Glomerular endothelial cell (primary cell): ENCODE data around the gene TMEM184A. TPM values are rescaled to one million over a fixed set of nuclear protein-coding genes. Genes with fewer than 3 reads are reported as not detected.

Source experiments
- DNase-seq: peaks from one replicate; pipeline ENCODE4 v3.0.0-alpha.2; 2011; ENCODE audit warnings: low read depth, low spot score; ENCODE audit errors: extremely low read depth
- total RNA-seq: library from RNA; depleted of rRNA; stranded (reverse); fragments of >200 nt; gene quantifications from 2 replicates; pipeline ENCODE4 v1.2.3, GENCODE V29; 2015

Gene TMEM184A
- total RNA-seq, 1 donor from 2014 or later, result 0.64 TPM

GRCh38 chr7:1569016-1569415 is 13.0 kb upstream of the TMEM184A start:
- DNase-seq, result no peak

DNA sequence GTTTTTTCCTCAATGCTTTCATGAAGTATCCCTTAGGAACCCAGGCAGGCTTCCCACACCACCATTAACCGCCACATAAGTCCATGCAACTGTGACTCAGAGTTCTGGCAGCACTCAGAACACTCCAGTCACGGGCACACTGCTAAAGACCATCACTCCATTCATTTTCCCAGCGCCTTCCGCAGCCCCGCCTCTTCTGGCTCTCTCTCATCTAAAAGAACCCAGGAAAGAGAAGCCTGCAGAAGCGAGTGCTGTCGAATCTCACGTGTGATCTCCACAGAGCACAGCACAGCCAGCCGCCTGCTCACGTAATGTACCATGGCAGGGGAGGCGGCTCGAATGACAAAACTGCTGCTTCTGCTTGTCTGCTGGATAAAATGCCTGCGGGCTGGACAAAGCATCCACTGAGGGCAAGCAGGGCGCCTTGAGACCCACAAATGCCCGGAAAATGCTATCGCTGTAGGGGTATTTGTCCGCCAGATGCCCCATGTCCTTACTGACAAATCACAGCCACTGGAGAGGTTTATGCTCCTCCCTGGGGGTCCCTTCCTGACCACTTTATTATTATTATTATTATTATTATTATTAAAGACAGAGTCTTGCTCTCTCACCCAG is 12.0 kb upstream of the TMEM184A start:
- no peak for DNase-seq

DNA sequence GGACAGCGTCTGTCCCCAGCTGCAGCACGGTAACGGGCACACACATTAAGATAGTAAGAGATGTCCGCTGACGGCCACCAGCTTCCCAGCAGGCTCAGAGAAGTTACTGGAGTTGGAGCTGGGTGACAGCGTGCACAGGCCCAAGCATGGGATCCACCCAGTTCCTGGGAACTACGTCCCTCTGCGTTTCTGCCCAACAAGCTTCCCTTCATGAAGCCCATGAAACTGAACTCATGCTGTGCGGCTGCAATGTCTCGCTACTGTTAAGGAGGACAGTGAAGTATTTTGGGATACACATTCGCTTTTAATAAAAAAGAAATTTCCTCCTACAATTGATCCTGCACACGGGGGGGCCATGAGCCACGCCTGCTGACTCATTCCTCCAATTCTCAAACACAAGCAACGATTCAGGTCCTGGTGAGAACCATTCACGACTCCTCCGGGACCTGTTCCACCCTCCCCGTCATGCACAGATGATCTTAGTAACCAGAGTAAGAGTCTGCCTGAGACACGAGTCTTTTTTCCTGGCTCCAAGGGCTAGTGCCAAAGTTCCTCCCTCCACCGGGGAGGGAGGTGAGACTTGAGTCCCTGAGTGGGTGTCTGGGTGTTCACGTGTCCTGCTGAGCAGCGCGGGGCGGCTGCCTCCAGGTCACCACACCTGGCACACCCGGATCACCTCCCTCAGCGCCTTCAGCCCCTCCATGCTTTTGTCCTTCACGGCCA is 11.2 kb upstream of the TMEM184A start:
- no peak for DNase-seq

DNA sequence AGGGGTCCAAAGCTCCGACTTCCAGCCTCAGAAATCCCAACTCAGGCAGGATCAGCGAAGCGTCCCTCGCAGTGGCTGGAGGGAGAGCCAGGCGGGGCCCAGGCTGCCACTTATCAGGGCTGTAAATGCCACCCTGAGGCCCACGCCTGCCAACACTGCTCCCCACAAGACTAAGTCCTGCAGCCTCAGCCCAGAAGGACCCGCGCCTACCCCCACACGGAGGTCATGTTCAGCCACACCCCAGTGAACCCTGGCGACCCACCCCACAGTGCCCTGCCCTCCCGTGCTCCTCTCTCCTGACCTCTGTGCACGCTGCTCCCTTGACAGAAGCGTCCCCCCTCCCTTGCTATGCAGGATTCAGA is 10.7 kb upstream of the TMEM184A start:
- DNase-seq, result no peak

GRCh38 chr7:1564603-1565022 is 8.6 kb upstream of the TMEM184A start:
- DNase-seq, result no peak

DNA sequence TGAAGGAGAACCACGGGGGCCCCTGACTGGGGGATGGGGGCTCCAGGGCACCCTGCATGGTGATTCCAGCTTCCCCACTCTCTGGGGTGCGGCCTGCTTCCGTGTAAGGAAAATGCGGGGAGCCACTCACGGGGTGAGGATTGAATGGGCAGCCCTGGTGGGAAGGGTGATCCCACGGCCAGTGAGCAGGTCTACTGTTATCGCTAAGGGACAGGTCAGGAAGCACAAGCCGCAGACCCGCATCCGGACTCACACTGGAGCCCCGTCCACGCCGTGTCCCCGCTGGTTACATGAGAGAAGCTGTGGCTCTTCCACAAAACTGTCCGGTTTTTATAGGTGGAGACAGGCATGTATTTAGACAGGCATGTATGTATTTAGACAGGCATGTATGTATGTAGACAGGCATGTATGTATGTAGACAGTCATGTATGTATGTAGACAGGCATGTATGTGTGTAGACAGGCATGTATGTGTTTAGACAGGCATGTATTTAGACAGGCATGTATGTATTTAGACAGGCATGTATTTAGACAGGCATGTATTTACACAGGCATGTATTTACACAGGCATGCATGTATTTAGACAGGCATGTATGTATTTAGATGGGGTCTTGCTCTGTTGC is 8.1 kb upstream of the TMEM184A start:
- DNase-seq, result no peak

DNA sequence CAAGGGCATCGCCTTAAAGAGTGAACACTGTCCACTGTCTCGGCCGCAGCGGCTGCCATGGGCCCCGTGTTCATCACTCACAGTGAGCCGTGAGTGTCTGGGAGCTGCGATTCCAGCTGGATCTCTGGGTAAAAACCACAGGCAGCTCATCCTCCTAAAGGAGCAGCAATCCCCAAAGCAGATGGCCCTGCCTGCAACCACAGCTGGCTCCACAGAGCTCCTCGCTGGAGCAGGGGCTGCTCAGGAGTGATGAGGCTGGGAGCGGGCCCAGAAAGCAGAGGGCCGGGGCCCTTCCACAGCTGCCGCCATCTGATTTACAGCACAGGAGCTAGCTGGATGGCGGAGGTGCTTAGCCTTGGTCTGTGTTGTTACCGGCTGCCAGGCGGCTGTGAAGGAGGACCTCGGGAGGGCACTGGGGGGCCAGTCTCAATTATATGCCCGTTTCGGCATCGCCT is 6.6 kb upstream of the TMEM184A start:
- DNase-seq, result no peak

DNA sequence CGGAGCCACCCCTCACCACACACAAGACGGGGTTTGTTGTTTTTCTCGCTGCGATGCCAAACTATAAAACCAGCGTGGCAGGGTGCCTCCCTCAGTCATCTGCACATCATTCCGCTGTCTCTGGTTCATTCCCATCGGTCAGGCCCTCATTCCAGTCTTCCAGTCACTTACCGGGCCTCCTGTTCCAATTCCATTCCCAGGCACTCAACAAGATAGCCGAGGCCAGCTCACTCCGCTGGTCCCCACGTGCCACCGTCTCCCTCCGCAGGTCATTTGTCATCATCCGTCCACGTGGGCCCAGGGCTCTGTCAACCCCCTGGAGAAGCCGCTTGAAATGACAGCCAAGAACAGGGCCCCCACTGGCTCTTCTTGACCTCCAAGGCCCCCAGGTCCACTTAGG is 6.1 kb upstream of the TMEM184A start:
- DNase-seq, result no peak

DNA sequence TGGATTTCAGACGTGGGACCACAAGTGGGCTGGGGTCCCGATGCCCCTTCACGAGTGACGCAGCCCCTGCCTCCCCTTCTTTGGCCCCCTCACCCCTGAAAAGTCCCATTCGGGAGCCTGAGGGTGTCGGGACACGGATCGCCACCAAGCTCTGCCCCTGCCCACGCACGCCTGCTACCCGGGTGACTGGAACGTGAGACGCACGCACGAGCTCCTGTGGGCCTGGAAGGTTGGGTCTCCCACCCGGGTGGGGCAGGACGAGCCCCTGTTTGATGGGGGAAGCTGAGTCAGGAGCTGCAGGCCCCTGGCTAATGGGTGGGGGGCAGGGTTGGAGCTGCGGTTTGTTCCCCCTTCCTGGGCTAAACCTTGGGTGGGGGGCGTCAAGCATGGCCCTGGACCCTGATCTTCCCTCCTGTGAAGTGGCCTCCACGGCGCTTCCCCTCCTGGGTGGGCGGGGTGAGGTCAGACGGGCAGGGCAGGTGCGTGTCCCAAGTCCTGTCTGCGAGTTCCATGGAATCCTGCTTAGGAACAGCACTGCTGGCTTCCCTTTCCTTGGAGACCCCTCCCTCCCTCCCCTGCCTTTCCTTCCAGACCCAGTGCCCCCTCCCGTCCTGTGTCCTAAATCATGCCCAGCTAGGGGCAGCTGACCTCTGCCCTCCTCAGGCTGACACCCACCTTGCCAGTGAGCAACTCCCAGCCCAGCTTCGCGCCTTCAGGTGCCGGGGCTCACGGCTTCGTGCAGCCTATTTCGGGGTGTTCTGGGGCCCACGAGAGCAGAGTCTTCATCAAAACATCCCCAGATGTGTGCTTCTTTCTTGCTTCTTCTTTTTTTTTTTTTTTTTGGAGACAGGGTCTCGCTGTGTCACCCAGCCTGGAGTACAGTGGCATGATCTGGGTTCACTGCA is 5.3 kb upstream of the TMEM184A start:
- DNase-seq, result no peak

DNA sequence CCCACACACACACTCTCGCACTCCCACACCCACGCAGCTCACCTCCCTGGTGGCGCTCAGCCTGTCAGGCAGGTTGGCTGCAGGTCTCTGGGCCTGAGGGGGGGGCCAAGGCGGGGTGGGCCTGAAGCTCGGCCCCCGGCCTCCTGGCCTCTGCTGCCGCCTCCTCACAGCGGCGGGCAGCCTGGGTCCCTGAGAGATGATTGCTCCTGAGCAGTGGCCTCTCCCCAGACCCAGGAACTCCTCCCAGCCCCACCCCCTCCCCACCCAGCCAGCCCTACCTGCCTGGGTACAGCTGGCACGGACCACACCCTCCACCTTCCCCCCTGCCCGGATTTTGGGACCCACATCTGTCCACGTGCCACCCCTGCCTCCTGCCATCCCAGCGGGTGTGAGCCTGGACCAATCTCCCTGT is 4.6 kb upstream of the TMEM184A start:
- DNase-seq, result no peak

DNA sequence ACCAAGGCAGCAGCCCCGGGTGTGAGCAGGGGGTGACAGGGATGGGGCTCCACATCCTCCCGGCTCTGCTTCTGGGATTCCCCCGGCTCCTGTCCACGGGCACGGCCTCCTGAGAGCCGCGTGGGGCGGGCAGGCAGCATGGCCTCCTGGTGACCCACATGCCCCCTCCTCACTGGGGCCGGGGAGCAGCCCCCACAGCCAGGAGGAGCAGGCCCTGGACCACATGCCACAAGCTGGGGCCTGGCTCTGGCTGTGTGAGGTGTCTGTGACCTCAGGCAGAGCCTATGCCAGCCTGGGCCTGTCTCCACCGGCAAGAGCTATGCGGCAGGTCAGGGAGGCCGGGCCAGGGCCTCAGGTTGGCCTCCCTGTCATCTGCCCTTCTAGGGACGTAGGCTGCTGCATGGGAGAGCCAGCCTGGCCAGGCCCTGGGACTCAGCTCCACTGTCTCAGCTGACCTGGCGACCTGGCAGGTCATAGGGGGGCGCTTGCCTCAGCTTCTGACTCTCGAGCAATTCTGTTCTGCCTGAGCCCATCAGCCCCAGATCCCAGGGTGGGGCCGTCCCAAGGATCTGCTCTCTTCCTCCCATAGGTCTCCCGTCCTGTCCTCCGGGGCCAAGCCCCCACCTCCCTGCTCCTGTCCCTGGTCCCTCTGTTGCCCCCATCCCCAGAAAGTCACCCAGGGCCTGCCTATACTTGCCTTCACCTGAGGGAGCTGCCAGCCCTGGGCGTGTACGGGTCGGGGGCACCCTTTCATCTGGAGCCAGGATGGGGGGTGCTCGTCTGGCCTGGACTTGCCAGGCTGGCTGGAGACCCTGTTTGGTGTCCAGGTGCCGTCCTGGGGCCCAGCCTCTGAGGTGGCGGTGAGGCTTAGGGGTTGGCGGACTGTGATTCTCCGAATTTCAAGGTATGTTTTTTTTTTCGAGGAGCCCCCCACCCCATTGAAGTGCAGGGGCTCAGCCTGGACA is 3.9 kb upstream of the TMEM184A start:
- DNase-seq, result no peak

- DNase-seq, result no peak
Observed at GRCh38 chr7:1558841-1559625, 3.0 kb upstream of the TMEM184A start.

- no peak for DNase-seq
Observed at GRCh38 chr7:1558181-1558811, 2.3 kb upstream of the TMEM184A start.

DNA sequence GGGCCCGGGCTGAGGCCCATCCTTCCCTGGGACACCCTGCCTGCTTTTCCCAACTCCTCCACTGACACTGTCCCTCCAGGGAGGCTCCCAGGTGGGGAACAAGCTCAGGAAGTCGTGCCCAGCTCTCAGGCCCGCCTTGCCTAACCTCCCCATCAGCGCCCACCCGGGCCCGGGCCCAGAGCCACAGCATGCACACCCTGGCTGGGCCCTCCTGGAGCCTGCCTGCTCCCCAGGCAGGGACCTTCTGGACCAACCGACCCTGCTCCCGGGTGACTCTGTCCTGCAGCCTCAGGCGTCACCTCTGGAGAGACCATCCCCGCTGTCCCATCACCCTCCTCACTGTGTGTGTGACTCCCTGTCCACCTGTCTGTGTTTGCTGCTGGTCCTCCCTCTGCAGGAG is 1.8 kb upstream of the TMEM184A start:
- DNase-seq, result no peak

GRCh38 chr7:1557006-1557405 is 1.0 kb upstream of the TMEM184A start:
- DNase-seq, result no peak

DNA sequence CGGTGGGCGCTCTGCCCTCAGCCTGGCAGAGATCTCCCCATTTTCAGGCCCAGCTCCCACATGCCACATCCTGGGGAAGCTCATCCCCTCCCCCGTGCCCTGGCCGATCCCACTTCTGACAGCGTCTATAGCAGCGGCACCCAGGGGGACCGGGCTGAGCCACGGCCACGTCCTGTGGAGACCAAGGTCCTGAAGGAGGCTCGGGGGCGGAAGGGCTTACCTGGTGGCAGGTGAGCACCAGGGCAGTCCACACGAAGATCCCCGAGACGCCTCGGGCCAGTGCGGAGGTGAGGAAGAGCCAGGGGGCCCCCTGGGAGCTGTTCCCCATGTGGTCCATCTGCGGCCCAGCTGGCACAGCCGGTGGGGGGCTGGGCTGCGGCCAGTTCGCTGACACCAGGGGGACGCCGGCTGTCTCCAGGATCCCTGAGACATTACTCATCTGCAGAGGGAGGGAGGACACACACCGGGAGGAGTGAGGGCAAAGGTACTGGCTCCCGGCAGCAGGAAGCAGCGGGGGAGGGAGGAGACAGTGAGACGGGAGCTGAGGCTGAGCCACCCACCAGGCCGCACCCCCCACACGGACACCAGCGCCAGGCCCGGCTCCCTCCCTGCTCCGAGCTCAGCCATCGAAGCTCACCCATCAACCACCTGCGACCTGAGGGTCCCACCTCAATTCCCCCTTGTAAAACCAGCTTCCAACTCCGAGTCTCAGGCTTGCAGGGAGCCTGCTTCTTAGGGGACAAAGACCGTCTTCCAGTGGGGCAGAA is 776 bp downstream of the TMEM184A start:
- DNase-seq, result no peak

DNA sequence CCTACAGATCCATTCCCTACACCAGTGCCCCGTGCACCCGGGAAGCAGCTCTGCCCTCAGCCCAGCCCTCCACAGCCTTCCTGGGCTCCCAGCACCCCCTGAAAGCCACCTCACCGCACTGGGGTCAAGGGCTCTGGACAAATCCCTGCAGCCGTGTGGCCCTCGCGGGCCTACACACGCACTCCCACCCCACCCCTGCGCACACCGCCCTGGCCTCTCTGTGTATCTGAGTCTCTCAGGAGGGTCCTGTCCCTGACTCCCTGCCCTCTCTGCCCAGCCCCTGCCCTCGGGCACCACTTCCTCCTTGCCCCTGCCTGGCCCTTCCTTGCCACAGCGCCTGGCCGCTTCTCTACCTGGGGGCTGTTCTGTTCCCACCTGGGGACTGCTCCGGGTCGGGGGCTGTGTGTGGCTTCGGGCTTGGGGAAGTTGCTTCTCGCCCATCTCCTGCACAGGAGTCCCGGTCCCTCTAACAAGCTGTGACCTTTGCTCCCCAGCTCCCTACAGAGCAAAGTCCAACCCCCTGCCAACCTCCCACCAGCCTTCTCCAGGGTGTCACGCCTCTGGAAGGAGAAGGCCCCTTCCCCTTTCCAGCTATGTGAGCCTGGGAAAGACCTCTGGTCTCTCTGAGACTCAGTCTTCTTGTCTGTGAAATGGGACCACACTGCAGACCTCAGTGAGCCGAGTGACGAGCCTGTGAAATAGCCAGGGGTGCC is 1.5 kb downstream of the TMEM184A start:
- no peak for DNase-seq
